GM10266 (cell line): ENCODE results near the gene LUZP2.

ENCODE experiments used
- DNase-seq: peaks from one replicate; pipeline ENCODE4 v3.0.0; 2012; ENCODE audit errors: extremely low spot score
- CTCF ChIP-seq: IDR thresholded peaks from 2 replicates; pipeline ENCODE4 v1.5.1; 2012; ENCODE audit warnings: mild to moderate bottlenecking, low read depth; ENCODE audit not compliant: control insufficient read depth, insufficient read depth; ENCODE audit errors: missing control alignments

LUZP2 gene

GRCh38 chr11:24705474-24705873 is 208.6 kb downstream of the LUZP2 start:
- no peak for TF ChIP-seq CTCF
- DNase-seq, result no peak

- DNase-seq, result no peak
- no peak for TF ChIP-seq CTCF
Measured at GRCh38 chr11:24708616-24709015, 211.8 kb downstream of the LUZP2 start.

GRCh38 chr11:24709928-24710565 is 213.2 kb downstream of the LUZP2 start:
- DNase-seq, result no peak
- no peak for TF ChIP-seq CTCF

- DNase-seq, result no peak
- no peak for TF ChIP-seq CTCF
Measured at GRCh38 chr11:24714601-24715000, 217.7 kb downstream of the LUZP2 start.

GRCh38 chr11:24716403-24716802 is 219.6 kb downstream of the LUZP2 start:
- DNase-seq, result no peak
- no peak for TF ChIP-seq CTCF

- TF ChIP-seq CTCF, result no peak
- DNase-seq, result no peak
Measured at GRCh38 chr11:24723231-24723630, 226.4 kb downstream of the LUZP2 start.

- no peak for DNase-seq
- no peak for TF ChIP-seq CTCF
Measured at GRCh38 chr11:24731554-24731953, 234.7 kb downstream of the LUZP2 start.
